ENCODE data around the gene POLR2J.
"Not testable (repeated sequence)": the region's sequence is repeated elsewhere in the genome, so short reads cannot be mapped to it uniquely, and the experiment has no call there.

POLR2J gene

DNA sequence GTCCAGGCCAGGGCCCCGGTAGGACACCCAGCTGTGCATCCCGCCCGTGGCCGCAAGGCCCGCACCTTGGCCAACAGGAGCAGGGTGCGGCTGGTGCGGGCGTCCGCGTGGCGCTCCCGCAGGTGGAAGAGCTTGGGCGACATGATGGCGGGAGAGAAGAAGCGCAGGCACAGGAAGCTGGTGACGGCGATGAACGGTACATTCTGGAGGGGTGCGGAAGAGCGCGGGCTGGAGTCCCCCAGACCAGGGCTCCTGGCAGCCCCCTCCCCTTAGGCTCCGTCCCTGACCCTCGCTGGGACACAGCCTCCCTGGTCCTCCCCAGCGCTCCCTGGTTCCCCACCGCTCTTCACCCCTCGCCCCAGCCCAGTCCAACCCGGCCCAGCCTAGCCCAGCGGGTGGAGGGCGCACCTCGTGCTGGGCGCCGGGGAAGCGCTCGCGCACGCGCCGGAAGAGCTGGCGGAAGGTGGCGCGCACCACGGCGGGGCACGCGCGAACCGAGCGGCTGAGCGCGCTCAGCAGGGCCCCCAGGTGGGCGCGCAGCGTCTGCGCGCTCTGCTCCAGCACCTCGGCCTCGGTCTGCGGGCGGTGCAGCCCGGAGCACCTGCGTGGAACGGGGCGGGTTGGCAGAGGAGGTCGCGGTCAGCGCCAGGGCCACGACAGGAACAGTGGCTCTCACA lies 15.9 kb upstream of the POLR2J start:
- not testable (repeated sequence) for DNase-seq (ENCODE audit: low read depth in 2 of 2)

DNA sequence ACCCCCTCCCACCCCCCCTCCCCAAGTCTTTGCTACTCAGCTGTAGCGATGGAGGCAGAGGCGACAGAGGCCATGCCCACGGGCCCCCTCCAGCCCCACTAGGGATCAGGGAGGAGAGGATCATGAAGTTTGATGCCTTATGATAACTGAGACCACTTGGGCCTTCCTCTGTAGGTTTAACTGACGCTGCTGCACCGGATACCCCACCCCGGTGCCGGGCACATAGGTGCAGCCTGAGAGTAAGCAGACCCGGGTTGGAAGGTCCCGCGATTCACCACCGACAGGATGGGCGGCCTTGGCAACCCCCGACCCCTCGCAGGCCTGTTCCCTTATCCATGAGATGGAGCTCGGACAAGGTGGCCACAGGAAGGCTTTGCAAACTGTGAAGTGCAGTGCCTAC lies 15.3 kb upstream of the POLR2J start:
- DNase-seq (ENCODE audit: low read depth in 2 of 2): not testable (repeated sequence)

DNA sequence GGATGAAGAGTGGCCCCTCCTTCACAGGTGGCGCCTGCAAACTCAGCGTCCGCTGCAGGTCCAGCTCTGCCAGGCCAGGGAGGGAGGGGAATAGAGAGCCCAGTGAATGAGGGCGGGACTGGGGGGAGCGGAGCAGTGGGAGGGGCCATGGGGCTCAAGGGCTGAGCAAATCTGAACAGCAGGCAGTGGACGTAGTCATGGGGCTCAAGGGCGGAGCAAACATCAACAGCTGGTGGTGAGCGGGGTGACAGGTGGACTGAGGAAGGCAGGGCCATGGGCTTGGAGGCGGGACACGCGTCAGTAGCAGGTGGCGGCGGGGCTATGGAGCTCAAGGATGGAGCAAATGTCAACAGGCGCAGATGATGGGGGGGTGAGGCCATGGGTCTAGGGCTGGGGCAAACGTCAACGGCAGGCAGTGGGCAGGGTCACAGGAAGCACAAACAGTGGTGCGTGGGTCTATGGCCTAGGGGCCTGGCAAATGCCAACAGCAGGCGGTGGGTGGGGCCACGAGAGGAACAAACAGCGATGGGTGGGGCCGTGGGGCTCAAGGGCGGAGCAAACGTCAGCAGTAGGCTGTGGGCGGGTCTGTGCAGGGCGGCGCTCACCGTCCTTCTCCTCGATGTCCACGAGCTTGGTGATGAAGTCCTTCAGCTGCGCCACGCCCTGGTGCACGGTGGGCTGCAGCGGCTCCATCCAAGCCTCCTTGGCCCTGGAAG lies 14.7 kb upstream of the POLR2J start:
- DNase-seq (ENCODE audit: low read depth in 2 of 2): not testable (repeated sequence)

DNA sequence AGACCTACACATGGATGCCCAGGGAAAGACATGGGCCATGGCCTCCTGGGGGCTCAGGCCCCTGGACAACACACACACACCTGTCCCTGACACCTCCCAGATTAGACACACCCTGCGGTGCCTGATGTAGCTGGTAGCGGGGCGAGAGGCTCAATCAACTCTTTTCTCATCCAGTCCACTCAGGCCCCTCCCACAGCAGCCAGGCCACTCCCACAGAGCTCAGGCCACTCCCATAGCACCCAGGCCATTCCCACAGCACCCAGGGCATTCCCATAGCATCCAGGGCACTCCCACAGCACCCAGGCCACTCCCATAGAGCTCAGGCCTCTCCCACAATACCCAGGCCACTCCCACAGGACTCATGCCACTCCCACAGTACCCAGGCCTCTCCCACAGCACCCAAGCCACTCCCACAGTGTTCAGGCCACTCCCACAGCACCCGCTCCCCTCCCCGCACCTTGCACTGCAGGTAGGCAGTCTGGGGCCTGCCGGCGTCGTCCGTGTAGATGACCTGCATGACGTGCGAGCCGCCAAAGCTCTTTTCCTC lies 11.9 kb upstream of the POLR2J start:
- DNase-seq (ENCODE audit: low read depth in 2 of 2): not testable (repeated sequence)

DNA sequence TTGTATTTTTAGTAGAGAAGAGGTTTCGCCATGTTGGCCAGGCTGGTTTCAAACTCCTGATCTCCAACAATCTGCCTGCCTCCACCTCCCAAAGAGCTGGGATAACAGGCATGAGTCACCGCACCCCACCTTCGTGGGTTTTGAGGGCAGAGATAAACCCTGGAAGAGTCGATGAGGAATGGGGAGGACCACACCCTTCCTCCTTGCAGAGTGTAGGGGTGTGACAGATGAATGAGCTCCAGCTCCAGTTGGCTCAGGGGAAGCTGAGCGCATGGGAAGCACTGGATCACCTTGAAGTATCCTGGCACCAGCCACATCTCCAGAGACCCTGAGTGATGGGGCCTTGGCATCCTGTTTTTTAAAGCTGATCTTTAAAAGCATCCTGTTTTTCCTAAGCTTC lies 5.6 kb upstream of the POLR2J start:
- not testable (repeated sequence) for DNase-seq (ENCODE audit: low read depth in 2 of 2)

DNA sequence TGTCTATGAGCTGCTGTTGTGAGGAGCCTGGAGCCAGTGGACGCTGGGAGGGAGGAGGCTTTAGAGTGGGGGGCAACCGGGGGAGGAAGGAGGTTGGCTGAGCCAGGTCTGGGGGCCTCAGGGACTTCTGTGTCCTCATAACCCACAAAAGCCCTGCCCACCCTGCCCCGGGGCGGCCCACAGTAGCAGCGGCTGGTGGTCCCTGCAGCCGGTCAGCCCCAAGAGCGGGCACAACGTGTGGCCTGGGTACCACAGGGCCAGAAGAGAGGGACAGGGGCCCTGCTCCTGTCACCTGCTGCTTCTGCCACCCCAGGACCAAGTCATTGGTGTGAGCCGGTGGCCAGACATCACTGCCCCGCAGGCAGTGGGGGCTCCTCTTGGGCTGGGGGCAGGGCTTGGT lies 3.2 kb upstream of the POLR2J start:
- DNase-seq (ENCODE audit: low read depth in 2 of 2): not testable (repeated sequence)

DNA sequence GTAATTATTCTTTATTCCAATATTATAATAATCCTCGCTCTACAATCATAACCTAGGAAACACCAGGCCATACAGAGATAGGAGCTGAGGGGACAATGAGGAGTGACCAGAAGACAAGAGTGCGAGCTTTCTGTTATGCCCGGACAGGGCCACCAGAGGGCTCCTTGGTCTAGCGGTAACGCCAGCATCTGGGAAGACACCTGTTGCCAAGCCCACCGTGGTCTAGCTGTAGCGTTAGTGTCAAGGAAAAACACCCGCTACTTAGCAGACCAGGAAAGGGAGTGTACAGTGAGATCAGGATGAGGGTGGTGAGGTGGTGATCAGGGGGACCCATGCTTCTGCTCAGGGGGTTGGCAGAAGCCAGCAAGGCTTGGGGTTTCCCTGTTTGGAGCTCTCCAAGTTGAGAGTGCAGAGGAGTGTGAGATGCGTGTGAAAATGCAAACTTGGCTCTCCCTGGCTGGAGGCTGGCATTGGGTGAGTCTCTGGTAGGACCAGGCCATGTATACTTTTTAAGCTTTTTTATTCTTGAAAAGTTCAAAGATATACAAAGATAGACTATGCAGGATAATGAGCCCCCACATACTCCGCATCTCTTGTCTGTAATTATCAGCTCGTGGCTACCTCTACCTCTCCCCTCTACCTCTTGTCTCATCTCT lies 1.4 kb upstream of the POLR2J start:
- DNase-seq (ENCODE audit: low read depth in 2 of 2): not testable (repeated sequence)

DNA sequence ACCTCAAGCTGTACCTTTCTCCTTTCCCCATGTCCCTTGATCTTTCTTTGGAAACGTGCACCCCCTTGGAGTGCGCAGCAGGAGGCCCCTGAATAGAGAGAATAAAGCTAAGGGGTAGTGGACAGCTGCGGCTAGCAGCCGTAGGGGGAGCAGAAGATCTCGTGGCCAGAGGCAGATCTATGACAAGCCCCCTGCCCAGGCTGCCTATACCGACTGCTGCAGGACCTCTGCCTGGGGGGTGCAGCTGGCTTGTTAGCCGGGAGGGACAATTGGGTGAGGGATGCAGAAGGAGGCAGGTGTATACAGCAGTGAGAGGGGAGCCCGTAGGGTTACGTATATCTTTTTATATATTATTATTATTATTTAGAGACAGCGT lies 475 bp upstream of the POLR2J start:
- DNase-seq (ENCODE audit: low read depth in 2 of 2): not testable (repeated sequence)

DNA sequence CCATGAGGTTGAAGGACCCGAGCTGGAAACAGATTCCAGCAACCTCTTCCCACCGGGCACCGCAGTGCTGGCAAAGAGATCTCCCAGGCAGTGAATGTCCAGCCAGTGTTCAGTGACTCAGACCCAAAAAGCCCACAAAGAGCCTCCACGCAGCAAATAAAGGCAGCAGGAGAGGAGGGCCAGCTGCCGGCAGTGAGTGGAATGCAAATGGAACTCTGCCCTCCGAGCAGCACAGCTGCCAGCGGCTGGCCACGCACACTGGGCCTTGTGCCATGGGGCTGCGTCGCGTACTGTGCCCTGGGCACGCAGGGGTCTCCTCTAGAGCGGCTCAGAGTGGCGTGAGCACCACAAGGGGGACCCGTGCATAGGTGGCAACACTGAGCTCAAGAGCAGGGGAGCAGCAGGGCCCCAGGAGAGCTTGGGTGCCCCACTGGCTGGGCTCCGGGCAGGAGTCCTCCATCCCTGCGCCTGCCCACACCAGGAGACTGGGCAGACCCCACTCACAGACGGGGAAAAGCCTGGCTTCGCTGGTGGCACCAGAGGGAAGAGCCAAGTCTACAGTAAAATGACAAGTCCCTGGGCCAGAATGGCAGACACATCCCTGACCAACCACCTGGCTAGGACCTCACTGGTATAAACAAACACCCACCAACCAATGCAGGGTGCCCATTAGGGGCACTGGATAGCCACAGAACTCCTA lies 3.8 kb downstream of the POLR2J start:
- not testable (repeated sequence) for DNase-seq (ENCODE audit: low read depth in 2 of 2)

DNA sequence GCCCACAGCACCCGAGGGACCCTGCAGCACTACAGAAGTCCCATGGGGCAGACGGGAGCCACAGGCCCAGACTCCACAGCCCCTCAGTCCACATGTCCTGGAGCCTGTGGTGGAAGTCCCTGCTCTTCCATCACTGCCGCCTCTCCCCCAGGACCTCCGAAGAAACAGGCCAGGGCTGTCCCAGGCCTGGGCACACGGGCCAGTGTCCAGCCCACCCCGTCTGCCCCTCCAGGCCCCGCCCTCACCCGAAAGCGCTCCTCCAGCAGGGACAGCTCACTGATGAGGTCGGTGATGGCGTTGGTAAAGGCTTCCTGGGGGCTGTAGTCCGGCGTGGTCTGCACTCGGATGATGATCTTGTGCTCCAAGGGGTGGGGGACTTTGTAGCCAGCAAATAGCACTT lies 4.6 kb downstream of the POLR2J start:
- not testable (repeated sequence) for DNase-seq (ENCODE audit: low read depth in 2 of 2)

DNA sequence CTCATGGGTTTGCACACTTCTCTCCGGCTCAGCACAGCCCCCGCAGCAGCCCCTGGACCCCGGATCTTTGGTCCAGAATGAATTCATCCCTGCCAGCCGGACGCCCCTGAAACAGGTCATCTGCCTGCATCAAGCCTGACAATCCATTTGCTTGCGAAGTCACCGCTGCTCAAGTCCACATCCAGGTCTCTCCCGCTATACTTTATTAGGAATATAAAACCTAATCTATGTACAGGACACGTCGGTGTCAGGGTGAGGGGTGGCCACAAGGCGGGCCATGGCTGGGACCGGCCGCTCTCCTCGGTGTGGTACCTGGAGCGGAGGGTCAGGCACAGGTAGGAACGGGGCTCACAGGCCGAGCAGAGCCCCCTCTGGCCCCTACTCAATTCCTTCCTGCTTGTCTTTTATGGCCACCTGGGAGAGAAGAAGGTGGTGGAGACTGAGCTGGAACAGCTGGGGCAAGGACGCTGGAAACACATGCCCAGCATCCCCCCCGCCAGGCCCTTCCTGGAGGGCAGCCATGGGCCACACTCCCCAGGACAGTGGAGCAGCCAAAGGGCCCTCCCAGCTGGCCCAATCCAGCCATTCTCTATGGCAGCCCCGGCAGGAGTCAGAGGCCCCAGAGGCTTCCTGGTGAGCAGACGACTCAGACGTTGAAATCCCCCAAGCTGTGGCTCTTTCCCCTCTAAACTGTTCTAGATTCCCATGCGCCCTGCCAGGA lies 5.3 kb downstream of the POLR2J start:
- DNase-seq (ENCODE audit: low read depth in 2 of 2): no peak

DNA sequence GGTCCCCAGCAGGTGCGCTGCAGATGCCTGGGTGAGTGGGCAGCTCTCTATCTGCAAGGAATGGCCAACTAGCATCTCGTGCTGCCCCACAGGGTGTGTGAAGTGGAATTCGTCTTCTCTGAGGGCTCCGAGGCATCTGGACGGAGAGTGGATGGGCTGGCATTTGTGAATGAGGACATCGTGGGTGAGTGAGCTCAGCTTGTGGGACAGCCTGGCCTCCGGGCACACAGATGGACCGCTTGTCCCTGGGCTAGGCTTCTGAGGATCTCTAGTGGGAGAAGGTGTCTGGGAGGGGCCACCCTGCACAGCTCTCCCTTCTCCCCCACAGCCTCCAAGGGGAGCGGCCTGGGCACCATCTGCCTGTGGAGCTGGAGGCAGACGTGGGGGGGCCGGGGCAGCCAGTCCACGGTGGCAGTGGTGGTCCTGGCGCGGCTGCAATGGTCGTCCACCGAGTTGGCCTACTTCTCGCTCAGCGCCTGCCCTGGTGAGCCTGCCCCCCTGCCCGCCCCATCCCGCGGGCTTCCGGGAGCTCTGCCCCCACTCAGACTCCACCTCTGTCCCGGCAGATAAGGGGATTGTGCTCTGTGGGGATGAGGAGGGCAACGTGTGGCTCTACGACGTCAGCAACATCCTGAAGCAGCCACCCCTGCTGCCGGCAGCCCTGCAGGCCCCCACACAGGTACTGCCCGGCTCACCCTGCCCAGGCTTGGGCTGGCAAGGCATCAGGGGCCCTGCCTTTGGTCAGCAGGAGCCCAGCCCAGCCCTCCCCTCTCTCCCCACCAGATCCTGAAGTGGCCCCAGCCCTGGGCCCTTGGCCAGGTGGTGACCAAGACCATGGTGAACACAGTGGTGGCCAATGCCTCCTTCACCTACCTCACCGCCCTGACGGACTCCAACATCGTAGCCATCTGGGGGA lies 6.3 kb downstream of the POLR2J start:
- DNase-seq (ENCODE audit: low read depth in 2 of 2): no peak

DNA sequence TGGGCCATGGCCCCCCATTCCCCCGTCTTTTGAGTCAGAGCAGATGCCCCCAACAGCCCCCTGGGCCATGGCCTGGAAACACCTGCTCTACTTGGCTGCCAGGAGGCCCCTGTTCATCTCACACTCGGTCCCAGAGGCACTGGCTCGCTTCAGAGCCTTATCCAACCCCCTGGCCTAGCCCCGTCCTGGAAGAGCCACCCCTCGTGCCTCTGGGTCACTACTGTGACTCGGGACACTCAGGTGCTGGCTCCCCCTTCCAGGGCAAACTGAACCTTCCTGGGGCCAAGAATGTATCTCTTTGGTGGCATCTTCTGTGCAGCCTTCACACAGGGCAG lies 7.0 kb downstream of the POLR2J start:
- DNase-seq (ENCODE audit: low read depth in 2 of 2): no peak

DNA sequence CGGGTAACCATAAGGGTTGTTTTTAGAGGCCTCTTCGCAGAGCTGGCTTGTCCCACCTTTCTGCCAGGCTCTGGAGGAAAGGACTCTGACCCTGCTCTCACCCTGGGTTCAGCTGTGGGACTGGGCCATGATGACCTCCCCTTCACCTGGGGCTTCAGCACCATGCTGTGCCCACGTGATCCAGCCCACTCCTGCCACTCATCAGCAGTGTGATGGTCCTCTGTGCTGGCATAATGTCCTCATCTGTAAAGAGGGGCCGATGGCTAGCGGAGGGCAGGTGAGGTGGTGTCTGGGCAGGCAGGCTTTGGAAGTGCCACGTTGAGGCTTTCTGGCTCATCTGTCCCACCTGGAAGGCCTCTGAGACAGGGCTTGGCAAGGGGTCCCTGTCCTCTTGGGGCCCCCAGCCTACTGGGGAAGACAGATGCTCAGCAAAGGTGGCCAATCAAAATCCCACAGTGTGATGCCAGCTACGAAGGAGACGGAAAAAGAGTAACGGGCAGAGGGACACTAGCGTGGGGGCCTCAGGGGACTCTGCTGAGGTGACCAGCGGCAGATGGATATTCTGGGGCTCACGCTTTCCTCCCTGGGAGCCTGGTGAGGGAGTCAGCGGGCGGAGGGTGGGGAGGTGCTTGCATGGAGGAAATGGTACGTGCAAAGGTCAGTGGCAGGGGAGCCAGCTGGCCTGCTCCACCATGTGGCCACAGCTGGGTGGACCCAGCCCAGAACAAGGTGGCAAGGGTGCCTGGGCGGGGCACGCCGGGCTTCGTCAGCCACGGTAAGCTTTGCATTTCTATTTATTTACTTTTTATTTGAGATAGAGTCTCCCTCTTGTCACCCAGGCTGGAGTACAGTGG lies 8.5 kb downstream of the POLR2J start:
- DNase-seq (ENCODE audit: low read depth in 2 of 2): no peak

DNA sequence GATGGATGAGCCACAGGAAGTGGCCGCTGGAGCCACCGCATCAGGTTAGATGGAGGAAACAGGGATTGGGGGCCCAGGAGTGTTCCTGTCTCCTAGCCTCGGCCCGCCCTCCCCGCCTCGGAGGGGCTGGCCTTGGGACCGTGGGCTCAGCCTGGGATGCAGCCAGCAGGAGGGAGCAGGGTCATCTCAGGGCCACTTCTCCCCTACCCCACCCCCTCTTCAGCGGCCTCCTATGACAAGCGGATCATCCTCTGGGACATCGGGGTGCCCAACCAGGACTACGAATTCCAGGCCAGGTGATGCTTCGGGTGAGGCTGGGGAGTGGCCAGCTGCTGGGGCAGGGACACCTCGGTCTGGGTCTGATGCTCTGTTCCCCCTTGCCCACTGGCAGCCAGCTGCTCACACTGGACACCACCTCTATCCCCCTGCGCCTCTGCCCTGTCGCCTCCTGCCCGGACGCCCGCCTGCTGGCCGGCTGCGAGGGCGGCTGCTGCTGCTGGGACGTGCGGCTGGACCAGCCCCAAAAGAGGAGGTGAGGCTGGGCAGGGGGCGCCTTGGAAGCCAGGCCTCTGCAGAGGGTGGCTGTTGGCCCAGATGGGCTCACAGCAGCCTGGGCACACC lies 9.3 kb downstream of the POLR2J start:
- DNase-seq (ENCODE audit: low read depth in 2 of 2): no peak

DNA sequence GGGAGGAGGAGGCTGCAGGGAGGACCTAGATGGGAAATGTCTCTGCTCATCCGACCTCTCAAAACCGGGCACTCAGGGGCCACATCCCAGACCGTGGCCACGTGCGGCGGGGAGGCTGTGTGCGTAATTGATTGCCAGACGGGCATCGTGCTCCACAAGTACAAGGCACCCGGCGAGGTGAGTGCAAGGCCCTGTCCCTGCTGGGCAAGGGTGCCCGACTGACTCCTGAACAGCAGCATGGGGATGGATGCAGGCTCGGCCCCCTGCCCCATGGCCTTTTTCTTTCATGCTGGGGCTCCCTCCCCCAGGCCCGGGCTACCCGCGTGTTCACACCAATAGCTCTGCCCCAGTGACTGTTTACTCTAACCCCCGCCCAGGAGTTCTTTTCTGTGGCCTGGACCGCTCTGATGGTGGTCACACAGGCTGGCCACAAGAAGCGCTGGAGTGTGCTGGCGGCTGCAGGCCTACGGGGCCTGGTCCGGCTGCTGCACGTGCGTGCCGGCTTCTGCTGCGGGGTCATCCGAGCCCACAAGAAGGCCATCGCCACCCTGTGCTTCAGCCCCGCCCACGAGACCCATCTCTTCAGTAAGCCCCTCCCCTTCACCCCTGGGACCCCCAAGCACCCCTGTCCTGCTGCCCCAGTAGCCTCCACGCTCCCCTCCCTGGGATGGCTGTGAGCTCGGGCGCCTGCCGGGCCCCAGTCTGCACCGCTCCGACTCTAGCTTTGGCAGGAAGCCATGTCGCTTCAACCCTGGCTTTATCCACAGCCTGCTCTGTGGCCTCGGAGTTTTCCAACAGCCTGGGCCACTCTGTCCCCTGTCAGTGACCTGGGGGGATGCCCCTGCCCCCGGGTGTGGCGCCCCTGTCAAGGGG lies 10.0 kb downstream of the POLR2J start:
- DNase-seq (ENCODE audit: low read depth in 2 of 2): no peak

DNA sequence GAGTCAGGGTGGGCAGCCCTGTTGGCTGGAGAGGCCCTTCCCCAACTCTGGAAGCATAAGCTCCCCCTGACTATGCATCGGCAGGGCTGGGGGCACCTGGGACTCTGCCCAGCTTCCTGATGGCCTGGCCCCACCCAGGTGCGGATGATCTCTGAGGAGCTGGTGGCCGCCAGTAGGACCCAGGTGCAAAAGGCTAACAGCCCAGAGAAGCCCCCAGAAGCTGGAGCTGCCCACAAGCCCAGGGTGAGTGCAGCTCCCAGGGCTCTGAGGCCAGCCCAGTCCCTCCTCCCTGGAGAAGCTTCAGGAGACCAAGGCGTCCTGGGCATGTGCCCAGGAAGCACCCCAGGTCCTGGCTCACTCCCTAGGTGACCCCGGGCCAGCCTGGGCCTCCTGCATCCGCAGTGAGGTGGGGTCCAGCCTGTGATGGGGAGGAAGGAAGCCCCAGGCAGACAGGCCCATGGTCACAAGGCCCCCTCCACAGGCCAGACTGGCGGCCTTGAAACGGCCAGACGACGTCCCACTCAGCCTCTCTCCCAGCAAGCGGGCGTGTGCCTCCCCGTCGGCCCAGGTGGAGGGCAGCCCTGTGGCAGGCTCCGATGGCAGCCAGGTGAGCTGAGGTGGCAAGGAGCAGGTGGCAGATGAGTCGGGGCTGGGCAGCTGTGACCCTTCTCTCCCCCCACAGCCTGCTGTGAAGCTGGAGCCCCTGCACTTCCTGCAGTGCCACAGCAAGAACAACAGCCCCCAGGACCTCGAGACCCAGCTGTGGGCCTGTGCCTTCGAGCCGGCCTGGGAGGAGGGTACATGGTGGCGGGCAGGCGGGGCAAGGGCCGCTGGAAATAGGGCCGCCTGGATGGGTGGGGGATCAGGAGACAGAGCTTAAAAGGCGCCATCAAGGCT lies 10.9 kb downstream of the POLR2J start:
- no peak for DNase-seq (ENCODE audit: low read depth in 2 of 2)

All from fibroblast of skin of left biceps (primary cell).